H1 (cell line): ENCODE measurements around the gene BAX. TPM values are rescaled to one million over a fixed set of nuclear protein-coding genes. Genes with fewer than 3 reads are reported as not detected.

ENCODE experiments used
- BRCA1 ChIP-seq: IDR thresholded peaks from 2 replicates; pipeline ENCODE4 v1.6.1; 2012; ENCODE audit warnings: low read depth, low read length, improper control_type of control experiment
- CBX8 ChIP-seq: fragments of 300-800, 300-1000 bp; sonication (generic); IDR thresholded peaks from 2 replicates; pipeline ENCODE4 v1.7.1; 2016; ENCODE audit warnings: low read depth, low read length, borderline replicate concordance
- CEBPB ChIP-seq: IDR thresholded peaks from 2 replicates; pipeline ENCODE4 v1.6.1; 2012; ENCODE audit warnings: low read depth, low read length
- EGR1 ChIP-seq: IDR thresholded peaks from 2 replicates; pipeline ENCODE4 v1.6.1; 2011; ENCODE audit warnings: low read depth, low read length, borderline replicate concordance
- EP300 ChIP-seq, 2 experiments: IDR thresholded peaks; 1 replicate in 1 of 2; 2 replicates in 1 of 2; pipeline ENCODE4 v1.6.1; 2011 to 2012; ENCODE audit warnings: low read depth in 2 of 2, low read length in 2 of 2, mild to moderate bottlenecking in 2 of 2, borderline replicate concordance in 1 of 2, inconsistent platforms in 1 of 2, moderate library complexity in 1 of 2
- EZH2 ChIP-seq: fragments of 200-600 bp; sonication (generic); IDR thresholded peaks from 2 replicates; pipeline ENCODE4 v1.7.1; 2012; ENCODE audit warnings: low read depth, mild to moderate bottlenecking, moderate library complexity, low read length, inconsistent platforms; ENCODE audit not compliant: severe bottlenecking
- GABPA ChIP-seq: IDR thresholded peaks from 2 replicates; pipeline ENCODE4 v1.6.1; 2011; ENCODE audit warnings: mild to moderate bottlenecking, low read length, moderate library complexity, borderline replicate concordance; ENCODE audit not compliant: insufficient read depth
- HDAC2 ChIP-seq, 2 experiments: fragments of 300-600 bp in 1 of 2; sonication (generic) in 1 of 2; IDR thresholded peaks; 2 replicates each; pipeline ENCODE4 v1.6.1; 2011 to 2012; ENCODE audit warnings: low read depth in 2 of 2, low read length in 2 of 2, mild to moderate bottlenecking in 2 of 2, moderate library complexity in 2 of 2, borderline replicate concordance in 1 of 2, inconsistent platforms in 1 of 2
- KDM1A ChIP-seq: fragments of 200-600, 300-600 bp; sonication (generic); IDR thresholded peaks from 2 replicates; pipeline ENCODE4 v1.7.1; 2016; ENCODE audit warnings: mild to moderate bottlenecking, low read length, borderline replicate concordance
- KDM4A ChIP-seq: IDR thresholded peaks from one replicate; pipeline ENCODE4 v1.7.1; 2012; ENCODE audit warnings: low read depth, mild to moderate bottlenecking, moderate library complexity, low read length, inconsistent platforms; ENCODE audit not compliant: severe bottlenecking
- PHF8 ChIP-seq: fragments of 200-600 bp; sonication (generic); conservative IDR thresholded peaks from 2 replicates; pipeline ENCODE4 v1.7.1; 2012; ENCODE audit warnings: low read depth, mild to moderate bottlenecking, inconsistent platforms, low read length, moderate library complexity
- RBBP5 ChIP-seq: IDR thresholded peaks from 2 replicates; pipeline ENCODE4 v1.7.1; 2012; ENCODE audit warnings: low read depth, mild to moderate bottlenecking, inconsistent platforms, low read length, moderate library complexity, borderline replicate concordance
- SAP30 ChIP-seq: fragments of 300-600 bp; sonication (generic); IDR thresholded peaks from 2 replicates; pipeline ENCODE4 v1.7.1; 2012; ENCODE audit warnings: low read length, moderate library complexity, mild to moderate bottlenecking, inconsistent platforms; ENCODE audit not compliant: insufficient read depth, insufficient replicate concordance
- SIN3A ChIP-seq, 2 experiments: IDR thresholded peaks in 1 of 2; conservative IDR thresholded peaks in 1 of 2; 2 replicates each; pipeline ENCODE4 v1.6.1; 2011 to 2012; ENCODE audit warnings: low read length in 2 of 2, improper control_type of control experiment in 1 of 2, low read depth in 1 of 2, mild to moderate bottlenecking in 1 of 2
- SP2 ChIP-seq: IDR thresholded peaks from 2 replicates; pipeline ENCODE4 v1.6.1; 2012; ENCODE audit warnings: mild to moderate bottlenecking, low read length, inconsistent platforms
- SP4 ChIP-seq: IDR thresholded peaks from 2 replicates; pipeline ENCODE4 v1.6.1; 2012; ENCODE audit warnings: low read length, inconsistent platforms
- SUZ12 ChIP-seq: fragments of 200-600 bp; sonication (generic); IDR thresholded peaks from 2 replicates; pipeline ENCODE4 v1.6.1; 2012; ENCODE audit warnings: mild to moderate bottlenecking, inconsistent platforms, low read length, moderate library complexity, mixed read lengths
- TBP ChIP-seq: IDR thresholded peaks from 2 replicates; pipeline ENCODE4 v1.6.1; 2011; ENCODE audit warnings: low read depth, low read length, improper control_type of control experiment
- polyA plus RNA-seq, 7 experiments: library from polyadenylated mRNA; depleted of rRNA in 3 of 7; stranded (reverse) in 5 of 7; unstranded in 2 of 7; fragments of >200 nt in 5 of 7; fragments of 200-250 nt in 2 of 7; gene quantifications; 1 replicate in 5 of 7; 2 replicates in 1 of 7; 4 replicates in 1 of 7; pipeline versions ENCODE4 v1.2.1 to v1.2.3, GENCODE V29; 2011 to 2013; ENCODE audit warnings: missing spikeins in 2 of 7, mixed read lengths in 2 of 7
- total RNA-seq: library from RNA; stranded (reverse); fragmentation: NEBNext Ultra II Directional; extraction: Animal tissue kit (Norgen Biotek cat#: 25700); gene quantifications from 2 replicates; pipeline ENCODE4 v1.2.1, GENCODE V29; 2021

The BAX gene
- total and polyA plus RNA-seq, 2 of the 8 experiments (the other 6 are each of a cell fraction or from before 2014, with no cell fraction given), result 257 to 346 TPM

GRCh38 chr19:48933382-48933932 is 21.2 kb upstream of the BAX start, which contains the start of gene DHDH (continued):
- TF ChIP-seq EP300 (IDR thresholded peaks at IDR 0.05; ENCODE audit: borderline replicate concordance in 1 of 2, low read depth in 2 of 2, low read length in 2 of 2), result no peak
- peak; percentile 51; the same call in 1 of the 2 replicates for TF ChIP-seq SP4
- TF ChIP-seq CEBPB, result no peak
- TF ChIP-seq EZH2, result peak; percentile 41
- no peak for TF ChIP-seq GABPA
- no peak for TF ChIP-seq SIN3A (conservative IDR thresholded peaks at IDR 0.05 in 1 of 2, IDR thresholded peaks at IDR 0.05 in 1 of 2; ENCODE audit: low read depth in 1 of 2, low read length in 2 of 2)
- no peak for TF ChIP-seq SP2
- no peak for TF ChIP-seq SAP30
- peak; percentile 42; the same call in 1 of the 2 replicates for TF ChIP-seq PHF8
- no peak for TF ChIP-seq BRCA1
- TF ChIP-seq RBBP5, result no peak
- no peak for TF ChIP-seq SUZ12
- no peak for TF ChIP-seq HDAC2 (IDR thresholded peaks at IDR 0.05; ENCODE audit: borderline replicate concordance in 1 of 2, low read depth in 2 of 2, low read length in 2 of 2)
- TF ChIP-seq CBX8, result no peak
- TF ChIP-seq KDM1A, result no peak
- peak; percentile 60 for TF ChIP-seq KDM4A
- TF ChIP-seq TBP, result peak; percentile 75; the same call in 1 of the 2 replicates
- TF ChIP-seq EGR1, result peak; percentile 62; the same call in 1 of the 2 replicates
